Gastrocnemius medialis (tissue), 4 donors: Measurements from ENCODE around the gene ATP5F1D. TPM values are rescaled to one million over a fixed set of nuclear protein-coding genes. Genes with fewer than 3 reads are reported as not detected.
"Not testable (repeated sequence)": the region's sequence is repeated elsewhere in the genome, so short reads cannot be mapped to it uniquely, and the experiment has no call there.

Experiments used
- ATAC-seq, 2 donors: fragments of 150-250 bp; one replicate each; pipeline ENCODE4 v1.9.1; 2016
- DNase-seq, 2 donors: peaks; one replicate each; pipeline ENCODE4 v3.0.0-alpha.2; 2019
- H3K27ac ChIP-seq, 4 donors: fragments of 200-600 bp; sonication (generic); 1 replicate in 1 of 4; 2 replicates in 3 of 4; pipeline ENCODE4 v1.5.1; 2016 to 2018; ENCODE audit warnings: mild to moderate bottlenecking in 2 of 4, moderate library complexity in 1 of 4
- H3K27me3 ChIP-seq, 3 donors: fragments of 200-600 bp; sonication (generic) in 2 of 3; 1 replicate in 1 of 3; 2 replicates in 2 of 3; pipeline versions ENCODE4 v1.5.1 to v1.6.0; 2016 to 2019; ENCODE audit warnings: mild to moderate bottlenecking in 1 of 3, moderate library complexity in 1 of 3
- H3K36me3 ChIP-seq, 2 donors: fragments of 200-600 bp; sonication (generic) in 1 of 2; one replicate each; pipeline ENCODE4 v1.5.1; 2017 to 2018
- H3K4me1 ChIP-seq, 2 donors: fragments of 200-600 bp; sonication (generic) in 1 of 2; one replicate each; pipeline ENCODE4 v1.5.1; 2016 to 2017; ENCODE audit warnings: mild to moderate bottlenecking in 2 of 2
- H3K4me3 ChIP-seq, 4 donors: fragments of 200-600 bp; sonication (generic) in 3 of 4; 1 replicate in 1 of 4; 2 replicates in 3 of 4; pipeline ENCODE4 v1.5.1; 2016 to 2019; ENCODE audit warnings: mild to moderate bottlenecking in 2 of 4
- H3K9me3 ChIP-seq, 3 donors: fragments of 200-600 bp; sonication (generic) in 2 of 3; 1 replicate in 1 of 3; 2 replicates in 2 of 3; pipeline ENCODE4 v1.5.1; 2016 to 2019
- POLR2A ChIP-seq, 2 donors: fragments of 450-650 bp; IDR thresholded peaks; one replicate each; pipeline ENCODE4 v1.6.1; 2017; ENCODE audit warnings: antibody characterized with exemption in 2 of 2, mild to moderate bottlenecking in 2 of 2, moderate library complexity in 2 of 2
- in situ Hi-C, 4 donors: fragments of 200-750 bp; cut with MboI; loops; one replicate each; pipeline versions ENCODE4 v1.15.0 to v1.8.0; 2017; ENCODE audit warnings: low sequenced_read_pairs in 4 of 4
- intact Hi-C: fragments of 100-400 bp; cut with DNase I; formaldehyde crosslinking; loops from one replicate; pipeline ENCODE4 v1.15.1; 2023; ENCODE audit warnings: low total_unique reads
- total RNA-seq, 4 donors: library from RNA; depleted of rRNA; stranded (reverse); fragments of >200 nt; gene quantifications; one replicate each; pipeline versions ENCODE4 v1.1.0 to v1.2.3, GENCODE V29; 2016
- TF ChIP-seq, protein P1 (sequence below), 5 experiments: fragments of 450-650 bp in 3 of 5; fragments of 200-600 bp in 2 of 5; sonication (generic) in 2 of 5; IDR thresholded peaks in 4 of 5; conservative IDR thresholded peaks in 1 of 5; 1 replicate in 4 of 5; 2 replicates in 1 of 5; pipeline ENCODE4 v1.5.1; 2016 to 2019; ENCODE audit warnings: antibody characterized with exemption in 5 of 5, mild to moderate bottlenecking in 3 of 5, moderate library complexity in 3 of 5

Gene ATP5F1D
- total RNA-seq, result 100 to 1,000 TPM; 189 to 442 (median 273) TPM

DNA sequence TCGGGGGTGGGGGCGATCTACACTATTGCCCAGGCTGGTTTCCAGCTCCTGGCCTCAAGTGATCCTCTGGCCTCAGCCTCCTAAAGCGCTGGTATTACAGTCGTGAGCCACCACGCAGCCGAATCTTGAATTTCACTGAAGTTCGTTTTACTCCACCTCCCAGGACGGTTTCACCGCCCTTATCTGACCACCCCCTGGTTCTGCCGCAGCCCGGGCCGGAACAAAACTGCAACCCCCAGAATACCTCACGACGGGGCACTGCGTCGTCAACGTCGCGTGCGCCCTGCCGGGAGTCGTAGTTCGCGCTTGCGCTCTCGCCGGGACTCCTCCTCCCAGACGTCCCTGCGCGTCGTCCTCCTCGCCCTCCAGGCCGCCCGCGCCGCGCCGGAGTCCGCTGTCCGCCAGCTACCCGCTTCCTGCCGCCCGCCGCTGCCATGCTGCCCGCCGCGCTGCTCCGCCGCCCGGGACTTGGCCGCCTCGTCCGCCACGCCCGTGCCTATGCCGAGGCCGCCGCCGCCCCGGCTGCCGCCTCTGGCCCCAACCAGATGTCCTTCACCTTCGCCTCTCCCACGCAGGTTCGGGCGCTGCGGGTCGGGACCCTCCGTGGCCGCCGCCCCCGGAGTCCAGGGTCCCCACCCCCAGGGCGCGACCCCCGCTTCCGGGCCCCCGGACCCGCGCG, at the start of gene ATP5F1D:
ATP5F1D (plus strand) TSS at position 335 of the 679 bp plus-strand sequence; CDS start at position 435, 100 bp downstream.
- peak; percentile 97 to 98 for TF ChIP-seq POLR2A (IDR thresholded peaks at IDR 0.05)
- TF ChIP-seq, protein P1, sequence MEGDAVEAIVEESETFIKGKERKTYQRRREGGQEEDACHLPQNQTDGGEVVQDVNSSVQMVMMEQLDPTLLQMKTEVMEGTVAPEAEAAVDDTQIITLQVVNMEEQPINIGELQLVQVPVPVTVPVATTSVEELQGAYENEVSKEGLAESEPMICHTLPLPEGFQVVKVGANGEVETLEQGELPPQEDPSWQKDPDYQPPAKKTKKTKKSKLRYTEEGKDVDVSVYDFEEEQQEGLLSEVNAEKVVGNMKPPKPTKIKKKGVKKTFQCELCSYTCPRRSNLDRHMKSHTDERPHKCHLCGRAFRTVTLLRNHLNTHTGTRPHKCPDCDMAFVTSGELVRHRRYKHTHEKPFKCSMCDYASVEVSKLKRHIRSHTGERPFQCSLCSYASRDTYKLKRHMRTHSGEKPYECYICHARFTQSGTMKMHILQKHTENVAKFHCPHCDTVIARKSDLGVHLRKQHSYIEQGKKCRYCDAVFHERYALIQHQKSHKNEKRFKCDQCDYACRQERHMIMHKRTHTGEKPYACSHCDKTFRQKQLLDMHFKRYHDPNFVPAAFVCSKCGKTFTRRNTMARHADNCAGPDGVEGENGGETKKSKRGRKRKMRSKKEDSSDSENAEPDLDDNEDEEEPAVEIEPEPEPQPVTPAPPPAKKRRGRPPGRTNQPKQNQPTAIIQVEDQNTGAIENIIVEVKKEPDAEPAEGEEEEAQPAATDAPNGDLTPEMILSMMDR (IDR thresholded peaks at IDR 0.05 in 4 of 5, conservative IDR thresholded peaks at IDR 0.05 in 1 of 5), result no peak
- in situ Hi-C loops, result no loop called here
- ATAC-seq (peak; percentile 37 to 48), DNase-seq (peak; percentile 93 to 94)
- Histone ChIP-seq H3K27me3 (peaks cover 0 to 5% (median 0%) of the 10 kb centered on the region in 3 donors), H3K9me3 (no peaks in the 10 kb centered on the region), H3K36me3 (no peaks in the 10 kb centered on the region), H3K27ac (peak within 1 kb of the TSS; percentile 93 to 100 (median 97)), H3K4me1 (peaks cover 52 to 67% of the 10 kb centered on the region in 2 donors), H3K4me3 (peak within 1 kb of the TSS; percentile 75 to 97 (median 81))
- intact Hi-C loops, result loop anchor here (1.0 to 10.0 kb wide), 6 partner anchors 20 to 923 kb away; partner anchors contain the start of genes DOT1L, POLR2E and SBNO2

DNA sequence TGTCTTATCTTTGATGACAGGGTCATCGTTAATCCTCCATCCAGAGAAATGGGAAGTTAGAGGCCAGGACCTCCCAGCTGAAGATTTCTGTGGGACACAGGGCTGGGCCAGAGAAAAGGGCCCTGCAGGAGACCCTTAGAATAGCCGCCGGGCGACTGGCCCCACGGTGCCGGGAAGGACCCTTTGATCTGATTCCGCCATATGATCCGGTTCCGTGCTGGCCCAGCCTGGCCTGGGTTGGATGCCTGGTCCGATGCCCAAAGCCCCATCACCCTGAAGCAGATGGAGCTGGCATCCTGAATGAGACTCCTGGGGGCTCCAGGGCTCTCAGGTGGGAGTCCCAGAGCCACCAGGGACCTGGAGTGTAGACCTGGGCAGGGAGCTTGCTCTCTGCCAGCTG, 42.0 kb upstream of the ATP5F1D start:
- no peak for TF ChIP-seq POLR2A (IDR thresholded peaks at IDR 0.05)
- TF ChIP-seq, protein P1 (IDR thresholded peaks at IDR 0.05 in 4 of 5, conservative IDR thresholded peaks at IDR 0.05 in 1 of 5), result no peak
- Histone ChIP-seq H3K4me1 (peaks cover 0 to 3% of the 10 kb centered on the region in 2 donors), H3K9me3 (no peaks in the 10 kb centered on the region), H3K4me3 (no peak overlapping the region), H3K36me3 (no peaks in the 10 kb centered on the region), H3K27ac (no peak overlapping the region), H3K27me3 (no peaks in the 10 kb centered on the region)
- no peak for ATAC-seq
- intact Hi-C loops, result no loop called here
- in situ Hi-C loops, result loop anchor here in 1 of 4 donors (10.0 kb wide), 1 partner anchor 85 kb away; no protein-coding TSS in a partner anchor
- DNase-seq, result no peak

DNA sequence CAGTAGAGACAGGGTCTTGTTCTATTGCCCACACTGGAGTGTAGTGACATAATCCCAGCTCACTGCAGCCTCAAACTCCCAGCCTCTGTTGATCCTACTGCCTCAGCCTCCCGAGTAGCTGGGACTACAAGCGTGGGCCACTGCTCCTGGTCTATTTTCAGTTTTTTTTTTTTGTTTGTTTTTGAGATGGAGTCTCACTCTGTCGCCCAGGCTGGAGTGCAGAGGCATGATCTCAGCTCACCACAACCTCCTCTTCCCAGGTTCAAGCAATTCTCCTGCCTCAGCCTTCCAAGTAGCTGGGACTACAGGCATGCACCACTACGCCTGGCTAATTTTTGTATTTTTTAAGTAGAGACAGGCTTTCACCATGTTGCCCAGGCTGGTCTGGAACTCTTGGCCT, 40.9 kb upstream of the ATP5F1D start:
- in situ Hi-C loops, intact Hi-C loops, H3K27me3 ChIP-seq, H3K4me3 ChIP-seq, H3K36me3 ChIP-seq, ATAC-seq, H3K4me1 ChIP-seq, DNase-seq, H3K27ac ChIP-seq, H3K9me3 ChIP-seq: not testable (repeated sequence)

DNA sequence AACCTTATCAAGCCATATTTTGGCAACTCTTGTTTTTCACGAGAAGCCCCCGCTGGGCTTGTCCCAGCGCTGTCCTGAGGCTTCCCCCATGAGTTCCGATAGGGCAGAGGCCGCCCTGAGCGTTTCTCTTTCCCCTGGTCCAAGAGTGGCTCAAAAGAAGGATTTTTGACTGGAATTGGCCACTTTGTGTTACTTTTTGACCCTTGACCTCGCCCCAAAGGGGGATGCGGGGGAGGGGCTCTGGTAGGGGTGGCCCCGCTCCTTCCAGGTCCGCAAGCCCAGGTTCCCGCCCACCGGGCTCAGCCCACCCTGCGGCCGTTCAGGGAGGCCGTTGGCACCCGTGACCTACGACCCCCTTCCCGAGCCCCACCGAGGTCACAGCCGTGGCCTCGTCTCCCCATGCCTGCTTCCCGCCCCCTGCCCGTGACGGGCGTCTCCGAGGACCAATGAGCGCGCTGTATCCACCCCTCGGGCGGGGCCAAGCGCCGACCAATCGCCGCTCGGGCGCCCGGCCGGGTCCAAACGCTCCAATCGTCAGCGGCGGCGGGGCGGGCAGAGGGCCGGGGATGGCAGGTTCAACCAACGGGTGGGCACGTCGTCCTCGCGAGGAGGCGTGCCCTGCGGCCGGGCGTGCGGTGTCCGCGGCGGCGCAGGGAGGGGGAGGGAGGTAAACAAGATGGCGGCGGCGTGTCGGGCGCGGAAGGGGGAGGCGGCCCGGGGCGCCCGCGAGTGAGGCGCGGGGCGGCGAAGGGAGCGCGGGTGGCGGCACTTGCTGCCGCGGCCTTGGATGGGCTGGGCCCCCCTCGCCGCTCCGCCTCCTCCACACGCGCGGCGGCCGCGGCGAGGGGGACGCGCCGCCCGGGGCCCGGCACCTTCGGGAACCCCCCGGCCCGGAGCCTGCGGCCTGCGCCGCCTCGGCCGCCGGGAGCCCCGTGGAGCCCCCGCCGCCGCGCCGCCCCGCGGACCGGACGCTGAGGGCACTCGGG, 36.1 kb upstream of the ATP5F1D start, which contains the start of gene STK11:
STK11 (plus strand) TSS at position 665 of the 986 bp plus-strand sequence. CDS start 1,136 bp downstream, outside the sequence.
- H3K27me3 ChIP-seq, result no peaks in the 10 kb centered on the region
- peak within 1 kb of the TSS; percentile 94 to 98 (median 96) for H3K27ac ChIP-seq
- TF ChIP-seq, protein P1 (IDR thresholded peaks at IDR 0.05 in 4 of 5, conservative IDR thresholded peaks at IDR 0.05 in 1 of 5), result no peak
- TF ChIP-seq POLR2A (IDR thresholded peaks at IDR 0.05), result peak; percentile 91 to 95
- peaks cover 31 to 33% of the 10 kb centered on the region in 2 donors for H3K4me1 ChIP-seq
- intact Hi-C loops (no loop called here), in situ Hi-C loops (no loop called here)
- DNase-seq, result peak; percentile 98 to 99
- H3K4me3 ChIP-seq, result peak within 1 kb of the TSS; percentile 83 to 94 (median 86)
- no peaks in the 10 kb centered on the region for H3K9me3 ChIP-seq
- ATAC-seq, result peak; percentile 76 to 82
- H3K36me3 ChIP-seq, result no peaks in the 10 kb centered on the region
